ENCODE data around the gene ACE2.

DNA sequence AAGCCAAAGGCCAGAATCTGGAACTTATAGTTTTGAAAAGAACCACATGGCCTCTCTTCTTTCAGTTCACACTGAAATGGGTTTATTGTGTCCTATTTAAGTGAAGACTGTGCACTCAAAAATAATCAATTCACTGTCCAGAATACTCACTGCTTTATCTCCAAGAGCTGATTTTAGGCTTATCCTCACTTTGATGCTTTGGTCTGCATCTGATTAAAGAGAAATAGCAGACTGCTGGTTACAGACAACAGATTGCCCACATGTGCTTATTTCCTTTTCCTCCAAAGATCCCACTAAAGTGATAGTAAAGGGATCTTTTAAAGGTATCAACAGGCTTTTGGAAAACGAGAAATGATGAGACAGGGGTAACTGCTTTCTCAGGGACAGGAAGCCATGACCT is 30.6 kb downstream of the ACE2 start:
- TF ChIP-seq HOMEZ (CRISPR knock-in tag; IDR thresholded peaks at IDR 0.05) (no peak), HDAC2 (IDR thresholded peaks at IDR 0.05) (no peak), TOE1 (IDR thresholded peaks at IDR 0.05; ENCODE audit: borderline replicate concordance) (no peak), TOE1 (CRISPR knock-in tag; IDR thresholded peaks at IDR 0.05; ENCODE audit: borderline replicate concordance, low read depth) (no peak), FOXM1 (IDR thresholded peaks at IDR 0.05; ENCODE audit: low read depth) (no peak), FOXM1 (CRISPR knock-in tag; IDR thresholded peaks at IDR 0.05; ENCODE audit: low read depth) (no peak), POLR2A (conservative IDR thresholded peaks at IDR 0.05) (no peak), JUN (IDR thresholded peaks at IDR 0.05; ENCODE audit: borderline replicate concordance, low read depth, low read length) (no peak), JUN (CRISPR knock-in tag; IDR thresholded peaks at IDR 0.05; ENCODE audit: borderline replicate concordance) (no peak), SAFB2 (IDR thresholded peaks at IDR 0.05; ENCODE audit: borderline replicate concordance, low read depth, low read length, severe bottlenecking) (no peak)
- TF ChIP-seq, protein P1, sequence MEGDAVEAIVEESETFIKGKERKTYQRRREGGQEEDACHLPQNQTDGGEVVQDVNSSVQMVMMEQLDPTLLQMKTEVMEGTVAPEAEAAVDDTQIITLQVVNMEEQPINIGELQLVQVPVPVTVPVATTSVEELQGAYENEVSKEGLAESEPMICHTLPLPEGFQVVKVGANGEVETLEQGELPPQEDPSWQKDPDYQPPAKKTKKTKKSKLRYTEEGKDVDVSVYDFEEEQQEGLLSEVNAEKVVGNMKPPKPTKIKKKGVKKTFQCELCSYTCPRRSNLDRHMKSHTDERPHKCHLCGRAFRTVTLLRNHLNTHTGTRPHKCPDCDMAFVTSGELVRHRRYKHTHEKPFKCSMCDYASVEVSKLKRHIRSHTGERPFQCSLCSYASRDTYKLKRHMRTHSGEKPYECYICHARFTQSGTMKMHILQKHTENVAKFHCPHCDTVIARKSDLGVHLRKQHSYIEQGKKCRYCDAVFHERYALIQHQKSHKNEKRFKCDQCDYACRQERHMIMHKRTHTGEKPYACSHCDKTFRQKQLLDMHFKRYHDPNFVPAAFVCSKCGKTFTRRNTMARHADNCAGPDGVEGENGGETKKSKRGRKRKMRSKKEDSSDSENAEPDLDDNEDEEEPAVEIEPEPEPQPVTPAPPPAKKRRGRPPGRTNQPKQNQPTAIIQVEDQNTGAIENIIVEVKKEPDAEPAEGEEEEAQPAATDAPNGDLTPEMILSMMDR (IDR thresholded peaks at IDR 0.05 in 2 of 3, conservative IDR thresholded peaks at IDR 0.05 in 1 of 3; ENCODE audit: insufficient read depth in 2 of 3, low read depth in 1 of 3, low read length in 3 of 3), result no peak
